Mammary epithelial cell (primary cell): ENCODE data around the gene DCAF4L1.

Experiments used
- CTCF ChIP-seq, 2 donors: IDR thresholded peaks in 1 of 2; conservative IDR thresholded peaks in 1 of 2; 2 replicates each; pipeline ENCODE4 v1.5.1; 2011 to 2012; ENCODE audit warnings: inconsistent platforms in 2 of 2, low read length in 2 of 2, mild to moderate bottlenecking in 2 of 2, control low read depth in 1 of 2, low read depth in 1 of 2; ENCODE audit not compliant: insufficient read depth in 1 of 2; ENCODE audit errors: extremely low read depth in 1 of 2
- EZH2 ChIP-seq: IDR thresholded peaks from 2 replicates; pipeline ENCODE4 v1.6.1; 2012; ENCODE audit warnings: low read length, inconsistent platforms, borderline replicate concordance

GRCh38 chr4:42018451-42018850, 36.9 kb downstream of the DCAF4L1 start:
- TF ChIP-seq CTCF (conservative IDR thresholded peaks at IDR 0.05 in 1 of 2, IDR thresholded peaks at IDR 0.05 in 1 of 2; ENCODE audit: extremely low read depth in 1 of 2, insufficient read depth in 1 of 2, low read depth in 1 of 2, low read length in 2 of 2) (no peak), EZH2 (no peak)
